Right ventricle myocardium inferior (tissue), 1 donor: ENCODE measurements around the gene STXBP5L. TPM values are rescaled to one million over a fixed set of nuclear protein-coding genes. Genes with fewer than 3 reads are reported as not detected.
A peak's percentile ranks its signal among the peaks of the same experiment; 100 is the strongest.
"Not testable (repeated sequence)": the region's sequence is repeated elsewhere in the genome, so short reads cannot be mapped to it uniquely, and the experiment has no call there.

Source experiments
- ATAC-seq: fragments of 200-7000 bp; cut with Tn5 transposase; one replicate; pipeline ENCODE4 v1.9.1; 2020; ENCODE audit warnings: mild to moderate bottlenecking, moderate library complexity
- DNase-seq: peaks from one replicate; pipeline ENCODE4 v3.0.0; 2021; ENCODE audit errors: missing footprints
- intact Hi-C: fragments of 100-400 bp; cut with DNase I; formaldehyde crosslinking; loops from one replicate; pipeline ENCODE4 v1.11.0; 2022
- long read RNA-seq: library from polyadenylated mRNA; unstranded; transcript quantifications from one replicate; pipeline ENCODE4 v2.0.0, GENCODE V29; 2021
- total RNA-seq: library from RNA; stranded (reverse); fragmentation: NEBNext Ultra II Directional; extraction: Animal tissue kit (Norgen Biotek cat#: 25700); gene quantifications from one replicate; pipeline ENCODE4 v1.2.1, GENCODE V29; 2021
- donor health status: DM: no; HTN: yes; CAD: no; lungs with severe emphysema.

Gene STXBP5L
- total RNA-seq: not detected
- long read RNA-seq: 0 reads

DNA sequence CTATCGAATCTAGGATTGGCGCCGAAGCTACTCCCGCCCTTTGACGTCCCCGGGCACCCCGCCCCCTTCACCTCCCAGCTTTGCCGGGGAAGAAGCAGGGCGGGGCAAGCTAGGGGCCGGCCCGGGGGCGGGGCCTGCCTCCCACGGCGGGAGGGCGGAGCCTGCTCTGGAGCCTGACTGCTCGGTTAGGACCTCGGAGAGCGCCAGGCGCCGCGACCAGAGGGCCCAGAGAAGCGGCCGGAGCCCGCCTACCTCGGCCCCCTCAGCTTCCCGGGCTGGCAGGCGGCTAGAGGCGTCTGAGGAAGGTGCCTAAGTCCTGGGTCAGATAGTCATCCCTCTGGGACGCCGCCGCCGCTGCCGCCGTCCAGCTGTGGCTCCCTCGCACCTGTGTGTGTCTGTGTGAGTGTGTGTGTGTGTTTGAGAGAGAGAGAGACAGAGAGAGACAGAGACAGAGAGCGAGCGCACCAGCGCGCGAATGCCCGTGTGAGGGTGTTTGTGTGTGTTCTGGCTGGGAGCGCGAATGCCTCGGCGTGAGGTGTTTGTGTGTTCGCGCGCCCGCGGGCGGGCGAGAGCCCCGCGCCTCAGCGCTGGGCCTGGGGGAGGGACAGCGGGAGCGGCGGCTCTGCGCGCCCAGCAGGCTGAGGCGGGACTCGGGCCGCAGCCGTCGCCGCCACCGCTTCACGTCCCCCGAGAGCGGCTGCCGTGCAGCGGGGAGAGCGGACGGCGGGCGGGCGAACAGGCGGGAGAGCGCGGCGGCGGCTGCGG is at the start of gene STXBP5L:
Gene STXBP5L, plus strand, starts transcription at position 176 of the 765 bp plus-strand sequence. CDS start 1,374 bp downstream, outside the sequence.
- intact Hi-C loops: no loop called here
- ATAC-seq: peak; percentile 72
- no peak for DNase-seq

GRCh38 chr3:120858521-120858920 is 49.5 kb upstream of the STXBP5L start:
- ATAC-seq (no peak), DNase-seq (no peak)
- intact Hi-C loops: no loop called here

GRCh38 chr3:120864541-120864940 is 43.5 kb upstream of the STXBP5L start:
- intact Hi-C loops: no loop called here
- no peak for ATAC-seq
- no peak for DNase-seq

GRCh38 chr3:120875507-120875906 is 32.5 kb upstream of the STXBP5L start:
- intact Hi-C loops: no loop called here
- ATAC-seq (no peak), DNase-seq (no peak)

DNA sequence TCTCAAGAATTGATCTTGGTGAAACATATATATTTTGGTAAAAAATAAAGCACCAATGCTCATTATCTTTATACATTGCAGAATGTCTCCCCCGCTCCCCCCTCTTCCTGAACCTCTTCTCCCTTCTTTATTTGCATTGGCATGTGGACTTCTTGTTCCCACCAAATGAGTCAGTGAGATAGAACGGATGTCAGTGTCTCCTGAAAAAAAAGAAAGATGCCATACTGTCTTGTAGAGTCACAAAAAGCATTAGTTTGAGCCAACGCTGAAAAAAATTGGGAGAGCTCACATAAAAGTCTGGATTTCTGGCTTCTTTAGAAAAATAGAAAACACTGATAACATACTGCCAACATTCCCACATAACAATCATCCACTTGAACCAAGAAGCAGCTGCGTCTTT is 32.0 kb upstream of the STXBP5L start:
- ATAC-seq (no peak), DNase-seq (no peak)
- intact Hi-C loops: no loop called here

DNA sequence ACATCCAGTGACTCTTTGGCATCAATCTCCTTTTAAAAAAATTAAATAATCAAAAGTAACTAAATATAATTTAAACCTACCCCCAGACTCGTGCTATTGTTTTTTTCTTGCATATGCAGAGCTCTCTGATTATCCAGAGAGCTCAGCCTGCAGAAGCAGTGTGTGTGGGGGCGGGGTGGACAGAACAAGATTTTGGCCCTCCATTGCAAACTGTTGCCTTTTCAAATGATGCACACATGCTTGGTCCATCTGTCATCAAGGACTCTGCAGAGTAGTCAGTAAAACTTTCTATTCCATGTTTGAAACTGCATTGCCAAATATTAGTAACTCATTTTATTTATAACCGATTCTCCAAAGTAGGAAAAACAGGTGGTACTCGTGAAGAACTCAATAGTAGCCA is 28.6 kb upstream of the STXBP5L start:
- intact Hi-C loops: no loop called here
- no peak for ATAC-seq
- DNase-seq: no peak

DNA sequence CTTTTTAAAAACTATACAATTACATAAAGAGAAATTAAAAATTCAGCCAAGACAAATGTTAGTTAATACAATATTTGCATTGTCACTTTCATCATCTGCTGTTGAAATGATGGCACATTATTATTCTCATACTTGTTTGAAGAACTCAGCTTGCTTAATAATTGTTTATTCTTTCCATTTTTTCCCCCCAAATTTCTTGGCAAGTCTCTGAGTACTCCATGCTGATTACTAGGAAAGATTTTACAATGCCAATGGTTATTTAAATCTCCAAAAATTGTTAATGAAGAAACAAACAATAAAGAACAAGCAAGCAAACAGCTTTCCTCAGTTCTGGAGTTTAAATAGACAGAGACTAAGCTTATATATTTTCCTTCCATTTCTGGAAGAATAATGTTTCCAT is 15.1 kb upstream of the STXBP5L start:
- intact Hi-C loops: no loop called here
- ATAC-seq: no peak
- no peak for DNase-seq

DNA sequence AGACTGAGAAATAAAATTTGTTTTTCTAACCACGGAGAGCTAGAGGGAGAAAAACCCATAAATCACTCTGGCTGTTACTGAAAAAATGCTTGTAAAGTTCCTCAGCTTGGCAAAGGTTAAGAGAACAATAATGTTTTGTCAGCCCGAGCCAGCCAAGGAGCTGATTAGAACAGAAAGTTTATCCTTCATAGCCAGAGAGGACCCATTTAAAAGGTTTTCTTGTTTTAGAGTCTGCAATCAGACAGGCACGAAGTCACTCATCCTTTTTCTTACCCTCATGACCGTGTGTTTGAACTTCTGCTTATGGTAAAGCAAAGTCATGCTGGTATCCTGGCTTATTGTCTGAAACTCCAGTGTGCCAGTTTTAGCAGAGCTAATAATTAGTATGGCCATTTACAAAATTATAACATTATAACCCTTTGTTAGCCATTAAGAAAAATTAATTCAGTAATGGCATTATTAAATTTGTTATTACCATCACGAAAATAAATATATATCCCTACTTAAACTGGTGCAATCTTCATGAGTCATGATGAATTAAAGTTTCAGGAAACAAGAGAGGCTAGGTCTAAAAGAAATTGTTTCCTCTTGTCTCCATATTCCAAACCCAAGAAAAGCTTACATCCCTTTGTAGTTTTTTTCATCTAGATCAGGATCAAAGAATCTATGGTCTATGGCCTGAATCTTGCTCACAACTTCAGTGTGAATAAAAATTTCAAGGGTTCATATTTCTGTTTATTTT is 13.5 kb upstream of the STXBP5L start:
- ATAC-seq (no peak), DNase-seq (no peak)
- intact Hi-C loops: no loop called here

- DNase-seq: peak; percentile 30
- ATAC-seq, intact Hi-C loops: not testable (repeated sequence)
Observed at GRCh38 chr3:120901716-120902115, 6.3 kb upstream of the STXBP5L start.

DNA sequence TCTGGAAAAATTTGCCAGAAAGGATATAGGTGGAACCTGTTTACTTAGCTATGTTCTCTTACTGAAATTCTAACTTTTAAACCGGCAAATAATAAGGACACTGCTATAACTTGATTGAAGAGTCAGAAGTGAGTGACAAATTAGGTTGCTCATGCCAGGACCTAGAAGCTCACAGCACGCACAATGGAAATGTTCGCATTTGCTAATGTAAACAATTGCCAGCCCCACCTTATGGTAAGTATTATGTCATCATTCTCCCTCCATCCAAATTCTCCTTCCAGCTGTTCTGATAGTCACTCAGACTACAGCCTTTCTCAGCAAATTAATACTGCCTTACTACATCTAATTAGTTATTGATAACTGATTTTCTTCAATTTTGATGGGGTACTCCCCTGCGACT is 4.8 kb upstream of the STXBP5L start:
- intact Hi-C loops: no loop called here
- ATAC-seq (no peak), DNase-seq (no peak)

DNA sequence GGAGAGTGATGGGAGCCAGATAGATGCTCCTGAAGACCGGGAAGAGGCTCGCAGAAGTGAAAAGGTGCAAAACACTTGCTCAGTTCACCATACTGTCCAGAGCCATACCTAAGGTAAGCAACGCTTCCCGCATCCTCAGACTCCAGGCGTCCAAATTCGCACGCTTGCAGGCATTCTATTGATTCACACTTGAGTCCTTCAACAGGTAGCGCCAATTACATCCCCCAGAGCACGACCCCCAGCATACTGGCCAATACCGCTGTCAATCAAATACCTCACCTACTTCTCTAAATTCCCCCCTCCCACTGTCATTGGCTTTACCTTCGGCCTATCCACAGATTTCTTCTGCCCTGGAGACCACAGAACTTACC is 361 bp upstream of the STXBP5L start:
- ATAC-seq (no peak), DNase-seq (no peak)
- intact Hi-C loops: no loop called here

GRCh38 chr3:120908795-120909601 is 993 bp downstream of the STXBP5L start:
- intact Hi-C loops: no loop called here
- ATAC-seq: no peak
- DNase-seq: no peak

DNA sequence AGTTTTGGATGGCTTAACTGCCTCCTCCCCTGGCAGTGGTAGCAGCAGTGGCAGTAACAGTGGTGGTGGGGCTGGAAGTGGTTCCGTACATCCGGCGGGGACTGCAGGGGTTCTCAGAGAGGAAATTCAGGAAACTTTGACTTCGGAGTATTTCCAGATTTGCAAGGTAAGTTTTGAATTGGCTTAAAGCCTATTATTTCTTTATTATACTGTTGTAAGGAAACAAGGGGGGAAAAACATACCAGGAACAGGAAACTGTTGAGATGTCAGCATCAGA is 1.5 kb downstream of the STXBP5L start:
- DNase-seq (no peak), ATAC-seq (no peak)
- intact Hi-C loops: no loop called here

- ATAC-seq: no peak
- intact Hi-C loops: no loop called here
- no peak for DNase-seq
Observed at GRCh38 chr3:120926146-120926545, 18.1 kb downstream of the STXBP5L start.

- ATAC-seq (no peak), DNase-seq (no peak)
- intact Hi-C loops: no loop called here
Observed at GRCh38 chr3:120928991-120929390, 21.0 kb downstream of the STXBP5L start.

DNA sequence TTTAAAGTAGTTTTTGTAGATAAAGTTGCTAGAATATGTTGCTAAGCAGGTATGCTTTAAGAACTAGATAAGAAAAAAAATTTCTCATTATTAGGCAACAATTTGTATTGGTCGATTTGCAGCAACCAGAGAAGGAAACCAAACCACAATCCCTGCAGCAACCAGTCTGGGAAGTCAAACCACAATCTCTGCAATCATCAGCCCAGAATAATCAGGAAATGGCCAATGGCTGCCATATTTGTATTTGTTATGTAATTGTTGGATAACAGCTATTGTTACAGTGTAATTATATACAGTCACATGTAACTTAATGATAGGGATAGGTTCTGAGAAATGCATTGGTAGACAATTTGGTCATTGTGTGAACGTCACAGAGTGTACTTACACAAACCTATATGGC is 23.6 kb downstream of the STXBP5L start:
- ATAC-seq: no peak
- no peak for DNase-seq
- intact Hi-C loops: no loop called here

DNA sequence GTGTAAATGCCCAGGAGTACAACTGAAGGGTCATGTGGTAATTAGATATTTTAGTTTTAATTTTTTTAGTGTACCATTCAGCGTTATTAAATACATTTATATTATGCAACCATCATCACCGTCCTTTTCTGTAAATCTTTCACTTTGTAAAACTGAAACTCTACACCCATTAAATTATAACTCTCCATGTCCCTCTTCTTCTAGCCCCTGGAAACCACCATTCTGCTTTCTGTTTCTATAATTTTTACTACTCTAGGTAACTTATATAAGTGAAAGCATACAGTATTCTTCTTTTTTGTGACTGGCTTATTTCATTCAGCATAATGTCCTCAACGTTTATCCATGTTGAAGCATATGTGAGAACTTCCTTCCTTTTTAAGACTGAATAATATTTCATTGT is 48.1 kb downstream of the STXBP5L start:
- intact Hi-C loops: no loop called here
- DNase-seq (no peak), ATAC-seq (no peak)

GRCh38 chr3:120982608-120983320 is 74.8 kb downstream of the STXBP5L start:
- no peak for ATAC-seq
- peak; percentile 21 for DNase-seq
- intact Hi-C loops: no loop called here

GRCh38 chr3:120983321-120983665 is 75.3 kb downstream of the STXBP5L start:
- DNase-seq: no peak
- no peak for ATAC-seq
- intact Hi-C loops: no loop called here
